HG02885 (cell line): ENCODE measurements around the gene NRSN2.
"Not testable (repeated sequence)": the region's sequence is repeated elsewhere in the genome, so short reads cannot be mapped to it uniquely, and the experiment has no call there.

Experiments used
- ATAC-seq: cut with Tn5 transposase; IDR thresholded peaks from one replicate; pipeline ENCODE4 v1.9.1; 2021; ENCODE audit warnings: mild to moderate bottlenecking; ENCODE audit not compliant: unreplicated experiment, poor library complexity

The NRSN2 gene

DNA sequence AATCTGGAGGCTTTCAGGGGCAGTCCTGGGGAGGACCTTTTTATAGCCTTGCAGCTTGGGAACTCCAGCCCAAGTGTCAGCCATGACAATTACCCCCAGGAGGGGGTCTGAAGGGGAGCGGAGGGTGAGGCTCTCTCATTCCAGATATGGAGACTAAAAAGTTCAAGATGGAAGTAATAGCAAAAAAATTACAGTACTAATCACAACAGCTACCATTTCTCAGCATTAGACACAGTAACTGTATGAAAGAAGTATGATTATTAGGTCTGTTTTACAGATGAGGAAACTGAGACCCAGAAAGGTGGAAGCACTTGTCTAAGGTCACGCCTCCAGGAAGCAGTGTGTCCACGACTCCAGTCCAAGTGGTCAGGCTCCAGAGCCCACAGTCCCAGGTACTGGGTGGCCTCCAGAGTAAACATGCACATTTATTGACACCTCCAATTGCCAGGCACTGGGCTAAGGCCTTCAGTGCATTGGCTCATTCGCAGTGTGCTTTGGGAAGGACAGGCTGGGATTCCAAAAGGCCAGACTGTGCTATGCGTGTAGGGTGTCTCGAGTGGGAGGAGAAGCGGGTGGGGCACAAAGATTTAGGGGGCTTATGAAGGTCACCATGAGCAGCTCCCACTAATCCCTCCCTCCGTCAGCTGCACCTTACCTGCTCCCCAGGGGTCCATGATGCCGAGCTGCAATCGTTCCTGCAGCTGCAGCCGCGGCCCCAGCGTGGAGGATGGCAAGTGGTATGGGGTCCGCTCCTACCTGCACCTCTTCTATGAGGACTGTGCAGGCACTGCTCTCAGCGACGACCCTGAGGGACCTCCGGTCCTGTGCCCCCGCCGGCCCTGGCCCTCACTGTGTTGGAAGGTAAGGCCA, 2.3 kb downstream of the NRSN2 start:
- ATAC-seq, result no peak

DNA sequence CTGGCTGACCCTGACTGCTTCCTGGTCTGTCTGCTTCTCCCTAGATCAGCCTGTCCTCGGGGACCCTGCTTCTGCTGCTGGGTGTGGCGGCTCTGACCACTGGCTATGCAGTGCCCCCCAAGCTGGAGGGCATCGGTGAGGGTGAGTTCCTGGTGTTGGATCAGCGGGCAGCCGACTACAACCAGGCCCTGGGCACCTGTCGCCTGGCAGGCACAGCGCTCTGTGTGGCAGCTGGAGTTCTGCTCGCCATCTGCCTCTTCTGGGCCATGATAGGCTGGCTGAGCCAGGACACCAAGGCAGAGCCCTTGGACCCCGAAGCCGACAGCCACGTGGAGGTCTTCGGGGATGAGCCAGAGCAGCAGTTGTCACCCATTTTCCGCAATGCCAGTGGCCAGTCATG, 6.3 kb downstream of the NRSN2 start:
- ATAC-seq, result no peak

DNA sequence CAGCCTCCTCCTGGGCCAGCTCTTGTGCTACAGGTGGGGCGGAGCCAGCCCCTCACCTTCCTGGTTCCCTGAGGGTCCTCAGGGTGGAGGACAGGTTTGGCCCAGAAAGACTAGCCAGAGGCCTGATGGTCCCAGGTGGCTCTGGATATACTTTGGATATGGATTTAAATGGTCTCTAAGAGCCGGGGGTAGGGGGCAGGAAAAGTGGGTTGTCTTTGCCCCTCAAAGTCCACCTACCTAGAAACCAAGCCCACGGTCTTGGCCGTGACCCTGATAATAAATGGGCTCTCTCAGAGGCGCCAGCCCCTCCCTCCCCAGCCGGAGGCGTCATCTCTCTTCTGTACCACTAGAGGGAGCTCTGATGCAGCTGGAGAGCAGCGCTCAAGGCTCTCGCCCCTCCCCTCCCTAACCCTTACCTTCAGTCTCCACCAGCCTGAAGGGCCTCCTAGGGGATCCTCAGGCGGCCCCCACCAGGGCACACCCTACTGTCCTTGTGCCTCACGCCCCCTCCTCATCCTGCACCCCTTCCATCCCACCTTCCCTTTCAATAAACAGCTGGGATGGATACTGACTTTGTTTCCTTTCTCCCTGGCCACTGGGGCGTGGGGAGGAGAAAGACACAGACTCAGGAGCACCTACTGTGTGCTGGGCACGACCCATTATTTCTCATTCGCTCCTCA, 7.5 kb downstream of the NRSN2 start:
- ATAC-seq, result peak; percentile 90

DNA sequence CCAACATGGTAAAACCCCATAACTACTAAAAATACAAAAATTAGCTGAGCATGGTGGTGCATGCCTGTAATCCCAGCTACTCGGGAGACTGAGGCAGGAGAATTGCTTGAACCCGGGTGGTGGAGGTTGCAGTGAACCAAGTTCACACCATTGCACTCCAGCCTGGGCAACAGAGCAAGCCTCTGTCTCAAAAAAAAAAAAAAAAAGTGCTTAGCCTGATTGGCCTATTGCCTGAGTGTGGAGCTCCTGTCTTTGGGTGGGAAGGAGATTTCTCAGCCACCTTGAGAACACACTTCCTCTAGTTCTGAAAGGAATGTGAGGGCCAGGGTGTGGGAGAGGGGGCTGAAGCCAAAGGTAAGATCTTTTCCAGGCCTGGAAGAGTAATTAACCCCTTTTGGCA, 9.2 kb downstream of the NRSN2 start:
- ATAC-seq, result not testable (repeated sequence)

DNA sequence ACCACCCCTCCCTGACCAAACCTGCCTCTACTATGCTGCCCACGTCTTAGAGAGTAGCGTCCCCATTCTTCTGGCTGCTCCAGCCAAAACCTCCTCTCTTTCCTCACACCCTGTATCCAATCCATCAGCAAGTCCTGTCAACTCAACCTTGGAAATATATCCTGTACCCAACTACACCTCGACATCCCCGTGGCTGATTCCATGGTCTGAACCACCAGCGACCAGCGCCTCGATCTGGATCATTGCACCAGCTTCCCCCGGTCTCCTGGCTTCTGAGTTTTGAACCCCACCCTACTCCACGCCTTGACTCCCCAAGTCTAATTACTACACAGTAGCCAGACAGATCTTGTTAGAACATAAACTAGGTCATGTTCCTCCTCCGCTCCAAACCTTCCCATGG, 9.8 kb downstream of the NRSN2 start:
- no peak for ATAC-seq

GRCh38 chr20:358891-359555, 12.1 kb downstream of the NRSN2 start:
- no peak for ATAC-seq

GRCh38 chr20:361561-361960, 14.7 kb downstream of the NRSN2 start:
- ATAC-seq, result peak; percentile 76

DNA sequence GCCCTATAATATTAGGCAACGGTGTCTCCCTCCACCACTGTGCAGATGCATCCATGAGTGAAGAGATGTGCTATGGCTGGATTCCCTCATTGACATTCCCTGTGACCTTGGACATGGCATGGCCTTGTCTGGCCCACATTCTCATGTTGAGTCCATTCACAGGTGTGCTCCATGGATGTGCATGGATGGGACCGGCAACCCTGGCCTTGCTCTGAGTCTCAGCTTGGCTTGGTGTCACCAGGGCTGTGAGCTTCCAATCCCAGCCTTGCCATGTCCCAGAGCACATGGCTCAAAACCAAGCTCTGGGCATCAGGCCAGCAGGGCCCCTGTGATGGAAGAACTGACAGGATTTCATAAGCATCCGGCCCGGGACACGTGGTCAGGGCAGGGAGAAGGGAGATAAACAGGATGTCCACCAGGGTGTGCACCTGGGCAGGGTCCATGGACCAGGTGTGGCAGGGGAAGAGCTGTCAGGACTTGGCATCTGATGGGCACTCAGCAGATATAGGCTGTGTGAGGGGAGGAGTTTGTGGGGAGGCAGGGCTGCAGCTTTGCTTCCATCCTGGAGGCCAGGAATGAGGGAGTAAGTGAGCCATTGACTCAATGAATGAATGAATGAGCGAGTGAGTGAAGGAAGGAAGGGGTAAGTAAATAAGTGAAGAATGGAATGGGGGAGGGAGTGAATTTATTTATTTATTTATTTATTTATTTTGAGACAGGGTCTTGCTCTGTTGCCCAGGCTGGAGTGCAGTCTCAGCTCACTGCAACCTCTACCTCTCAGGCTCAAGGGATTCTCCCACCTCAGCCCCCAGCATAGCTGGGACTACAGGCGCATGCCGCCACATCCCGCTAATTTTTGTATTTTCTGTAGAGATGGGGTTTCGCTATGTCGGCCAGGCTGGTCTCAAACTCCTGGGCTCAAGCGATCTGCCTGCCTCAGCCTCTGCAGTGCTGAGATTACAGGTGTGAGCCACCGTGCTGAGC, 15.7 kb downstream of the NRSN2 start:
- peak; percentile 41 for ATAC-seq

DNA sequence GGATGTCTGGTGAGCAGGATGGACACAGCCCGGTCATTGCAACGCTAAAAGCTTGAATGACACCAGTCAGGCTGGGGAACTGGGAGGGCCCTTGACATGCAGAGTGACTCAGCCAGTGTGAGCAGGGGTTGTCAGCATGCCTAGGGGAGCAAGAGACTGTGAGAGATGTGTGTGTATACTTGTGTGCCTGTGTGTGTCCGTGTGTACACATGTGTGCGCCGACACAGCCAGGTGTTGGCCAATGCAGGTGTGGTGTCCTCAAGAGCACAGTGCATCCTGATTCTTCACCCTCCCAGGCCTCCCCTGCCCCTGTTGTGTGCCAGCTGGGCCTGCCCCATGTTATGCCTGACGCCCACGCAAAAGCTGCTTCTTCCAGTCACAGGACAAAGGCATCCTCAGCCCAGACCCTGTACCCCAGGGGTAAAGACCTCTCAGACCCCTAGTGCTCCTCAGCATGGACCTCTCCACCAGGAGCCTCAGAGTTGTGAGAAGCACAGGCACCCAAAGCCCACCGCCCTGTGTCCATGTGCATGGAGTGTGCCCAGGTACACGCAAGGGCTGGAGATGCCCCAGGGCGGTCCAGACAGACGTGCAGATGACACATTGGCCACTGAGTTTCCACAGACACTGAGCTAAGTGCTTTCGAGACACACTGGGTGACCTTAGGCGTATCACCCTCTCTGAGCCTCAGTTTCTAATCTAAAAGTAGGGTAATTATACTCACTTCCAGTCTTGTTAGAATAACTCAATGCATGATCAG, 16.6 kb downstream of the NRSN2 start:
- no peak for ATAC-seq

- ATAC-seq, result no peak
Measured at GRCh38 chr20:364905-365794, 18.2 kb downstream of the NRSN2 start.

DNA sequence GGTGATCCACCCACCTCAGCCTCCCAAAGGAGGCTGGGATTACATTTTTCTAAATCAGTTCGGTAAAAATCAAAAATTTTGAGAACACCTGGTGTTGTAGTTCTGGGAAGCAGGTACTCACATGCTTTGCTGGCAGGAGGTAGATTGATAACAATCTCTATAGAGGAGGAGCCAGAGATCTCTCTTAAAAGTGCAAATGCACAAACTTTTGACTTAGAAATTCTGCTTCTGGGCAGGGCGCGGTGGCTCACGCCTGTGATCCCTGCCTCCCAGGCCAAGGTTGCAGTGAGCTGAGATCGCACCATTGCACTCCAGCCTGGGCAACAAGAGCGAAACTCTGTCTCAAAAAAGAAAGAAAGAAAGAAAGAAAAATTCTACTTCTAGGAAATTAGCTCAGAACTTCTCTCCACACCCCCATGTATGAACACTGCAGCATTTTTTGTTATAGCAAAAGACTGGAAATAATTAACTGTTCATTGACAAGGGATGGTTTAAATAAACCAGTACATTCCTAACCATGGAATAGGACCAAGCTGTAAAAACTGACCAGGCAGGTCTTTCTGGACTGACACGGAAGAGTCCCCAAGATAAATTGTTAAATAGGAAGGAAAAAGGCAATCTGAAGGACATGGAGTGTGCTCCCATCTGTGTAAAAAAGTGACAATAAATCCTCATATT, 19.3 kb downstream of the NRSN2 start:
- no peak for ATAC-seq

DNA sequence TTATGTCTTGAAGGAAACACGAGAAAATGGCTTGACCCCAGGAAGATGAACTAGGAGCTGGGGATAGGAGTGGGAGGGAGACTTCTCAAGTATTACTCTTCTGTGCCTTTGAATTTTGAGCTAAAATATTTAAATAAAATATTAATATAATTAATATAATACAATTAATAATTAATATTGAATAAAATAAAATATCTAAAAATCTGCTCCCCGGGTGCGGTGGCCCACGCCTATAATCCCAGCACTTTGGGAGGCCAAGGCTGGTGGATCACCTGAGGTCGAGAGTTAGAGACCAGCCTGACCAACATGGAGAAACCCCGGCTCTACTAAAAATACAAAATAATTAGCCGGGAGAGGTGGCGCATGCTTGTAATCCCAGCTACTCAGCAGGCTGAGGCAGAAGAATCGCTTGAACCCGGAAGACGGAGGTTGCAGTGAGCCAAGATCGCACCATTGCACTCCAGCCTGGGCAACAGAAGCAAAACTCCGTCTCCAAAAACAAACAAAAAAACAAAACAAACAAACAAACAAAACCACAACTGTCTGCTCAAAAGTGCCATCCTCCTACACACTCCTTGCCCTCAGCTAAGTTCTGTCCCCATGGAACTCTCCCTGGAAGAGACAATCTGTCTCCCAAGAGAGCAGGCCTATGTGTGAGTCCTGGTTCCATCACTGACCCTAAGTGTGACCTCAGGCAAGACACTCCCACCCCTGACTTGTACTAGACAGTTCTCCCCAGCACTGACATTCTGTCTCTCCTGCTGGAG, 20.0 kb downstream of the NRSN2 start:
- no peak for ATAC-seq

DNA sequence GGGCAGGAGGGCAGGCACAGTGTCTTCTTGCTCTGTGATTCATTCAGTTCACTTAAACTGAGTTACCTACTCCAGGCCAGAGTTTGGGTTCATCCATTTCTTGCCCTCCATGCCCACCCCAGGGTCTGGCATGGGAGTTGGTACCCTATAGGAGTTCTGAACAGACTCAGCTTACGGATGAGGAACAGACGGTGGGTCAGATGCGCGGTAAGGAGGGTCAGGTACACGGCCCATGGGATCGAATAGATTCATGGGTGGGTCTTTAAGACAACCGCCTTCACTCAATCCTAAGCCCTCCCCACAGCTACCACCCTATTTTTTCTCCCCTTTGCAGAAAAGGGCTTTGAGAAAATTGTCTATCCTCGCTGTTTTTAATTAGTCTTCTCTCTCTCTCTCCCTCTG, 20.6 kb downstream of the NRSN2 start:
- ATAC-seq, result no peak

- ATAC-seq, result no peak
Measured at GRCh38 chr20:368915-369314, 22.0 kb downstream of the NRSN2 start.

GRCh38 chr20:370151-370600, 23.3 kb downstream of the NRSN2 start:
- no peak for ATAC-seq

- ATAC-seq, result no peak
Measured at GRCh38 chr20:370977-371754, 24.3 kb downstream of the NRSN2 start.
